Measurements from ENCODE around the gene LSM7.

LSM7 gene

DNA sequence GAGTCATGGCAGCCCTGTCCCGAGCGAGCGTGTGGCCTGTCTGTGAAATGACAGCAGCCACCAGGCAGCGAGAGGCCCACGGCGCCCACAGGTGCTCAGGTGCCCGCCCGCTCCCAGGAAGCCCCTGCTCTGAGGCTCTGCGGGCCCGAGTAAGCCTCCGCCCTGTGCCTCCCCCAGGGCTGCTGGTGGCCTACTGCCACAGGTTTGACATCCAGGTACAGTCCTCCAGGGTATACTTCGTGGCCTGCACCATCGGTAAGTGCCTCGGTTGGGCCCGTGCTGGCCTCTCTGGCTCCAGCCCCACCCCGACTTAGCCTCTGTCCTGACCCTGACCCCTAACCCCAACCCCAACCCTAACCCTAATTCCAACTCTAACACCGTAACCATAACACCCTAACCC lies 16.7 kb upstream of the LSM7 start:
- no peak for DNase-seq (ENCODE audit: low read depth)
- H3K4me3 ChIP-seq (ENCODE audit: low read depth, low read length): no peak overlapping the region
- TF ChIP-seq, protein P1, sequence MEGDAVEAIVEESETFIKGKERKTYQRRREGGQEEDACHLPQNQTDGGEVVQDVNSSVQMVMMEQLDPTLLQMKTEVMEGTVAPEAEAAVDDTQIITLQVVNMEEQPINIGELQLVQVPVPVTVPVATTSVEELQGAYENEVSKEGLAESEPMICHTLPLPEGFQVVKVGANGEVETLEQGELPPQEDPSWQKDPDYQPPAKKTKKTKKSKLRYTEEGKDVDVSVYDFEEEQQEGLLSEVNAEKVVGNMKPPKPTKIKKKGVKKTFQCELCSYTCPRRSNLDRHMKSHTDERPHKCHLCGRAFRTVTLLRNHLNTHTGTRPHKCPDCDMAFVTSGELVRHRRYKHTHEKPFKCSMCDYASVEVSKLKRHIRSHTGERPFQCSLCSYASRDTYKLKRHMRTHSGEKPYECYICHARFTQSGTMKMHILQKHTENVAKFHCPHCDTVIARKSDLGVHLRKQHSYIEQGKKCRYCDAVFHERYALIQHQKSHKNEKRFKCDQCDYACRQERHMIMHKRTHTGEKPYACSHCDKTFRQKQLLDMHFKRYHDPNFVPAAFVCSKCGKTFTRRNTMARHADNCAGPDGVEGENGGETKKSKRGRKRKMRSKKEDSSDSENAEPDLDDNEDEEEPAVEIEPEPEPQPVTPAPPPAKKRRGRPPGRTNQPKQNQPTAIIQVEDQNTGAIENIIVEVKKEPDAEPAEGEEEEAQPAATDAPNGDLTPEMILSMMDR (IDR thresholded peaks at IDR 0.05; ENCODE audit: control insufficient read depth, extremely low read depth, insufficient read depth): no peak

DNA sequence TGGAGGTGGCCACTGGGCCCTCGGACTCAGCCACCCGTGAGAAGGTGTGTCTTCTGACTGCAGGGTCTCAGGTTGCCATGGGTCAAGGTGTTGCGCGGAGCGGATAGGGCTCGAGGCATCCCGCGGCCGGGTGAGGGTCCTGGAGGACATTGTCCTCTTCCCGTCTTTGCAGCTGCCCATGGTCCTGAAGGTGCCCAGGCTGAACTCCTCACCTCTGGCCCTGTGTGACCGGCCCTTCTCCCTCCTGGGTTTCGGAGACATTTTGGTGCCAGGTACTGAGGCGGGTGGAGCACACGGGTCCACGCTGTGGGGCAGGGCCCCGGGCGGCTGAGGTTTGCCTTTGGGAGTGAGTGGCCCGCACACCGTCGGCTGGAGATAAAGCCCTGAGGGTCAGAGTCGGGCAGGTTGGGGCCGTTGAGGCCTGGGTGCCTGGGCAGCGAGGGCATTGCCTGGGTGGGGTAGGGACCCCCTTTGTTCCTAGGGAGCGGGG lies 16.0 kb upstream of the LSM7 start:
- H3K4me3 ChIP-seq (ENCODE audit: low read depth, low read length): no peak overlapping the region
- no peak for DNase-seq (ENCODE audit: low read depth)
- TF ChIP-seq, protein P1 (IDR thresholded peaks at IDR 0.05; ENCODE audit: control insufficient read depth, extremely low read depth, insufficient read depth): no peak

DNA sequence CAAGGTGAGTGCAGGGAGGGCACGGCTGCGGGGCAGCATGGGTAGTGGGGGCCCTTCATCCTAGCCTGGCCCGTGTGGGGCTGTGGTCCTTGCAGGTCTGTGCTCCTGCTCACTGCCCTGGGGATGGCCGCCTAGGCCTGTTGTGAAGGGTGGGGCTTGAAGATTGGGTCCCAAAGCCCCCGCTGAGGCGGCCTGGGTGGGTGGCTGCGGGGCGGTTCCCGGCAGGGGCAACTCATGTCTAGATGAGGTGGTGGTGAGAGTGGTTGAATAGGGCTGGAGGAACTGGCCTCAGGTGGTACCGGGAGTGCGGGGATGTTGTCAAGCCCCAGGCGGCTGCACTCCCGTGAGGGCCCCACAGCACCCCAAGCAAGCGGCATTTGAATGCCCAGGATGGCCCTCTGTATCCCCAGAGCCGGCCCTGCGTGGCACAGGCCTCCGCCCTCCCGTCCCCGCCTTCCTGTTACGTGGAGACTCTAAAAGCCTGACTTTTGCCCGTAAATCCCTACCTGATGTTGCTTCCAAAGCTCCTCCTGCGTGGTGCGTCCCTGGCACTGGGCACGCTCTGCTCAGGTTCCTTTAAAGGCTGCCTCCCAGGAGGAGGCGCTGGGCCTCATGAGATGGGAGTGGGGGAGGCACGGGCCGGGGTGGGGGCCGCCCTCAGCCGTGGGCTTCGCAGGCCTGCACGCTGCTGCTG lies 15.1 kb upstream of the LSM7 start:
- H3K4me3 ChIP-seq (ENCODE audit: low read depth, low read length): no peak overlapping the region

DNA sequence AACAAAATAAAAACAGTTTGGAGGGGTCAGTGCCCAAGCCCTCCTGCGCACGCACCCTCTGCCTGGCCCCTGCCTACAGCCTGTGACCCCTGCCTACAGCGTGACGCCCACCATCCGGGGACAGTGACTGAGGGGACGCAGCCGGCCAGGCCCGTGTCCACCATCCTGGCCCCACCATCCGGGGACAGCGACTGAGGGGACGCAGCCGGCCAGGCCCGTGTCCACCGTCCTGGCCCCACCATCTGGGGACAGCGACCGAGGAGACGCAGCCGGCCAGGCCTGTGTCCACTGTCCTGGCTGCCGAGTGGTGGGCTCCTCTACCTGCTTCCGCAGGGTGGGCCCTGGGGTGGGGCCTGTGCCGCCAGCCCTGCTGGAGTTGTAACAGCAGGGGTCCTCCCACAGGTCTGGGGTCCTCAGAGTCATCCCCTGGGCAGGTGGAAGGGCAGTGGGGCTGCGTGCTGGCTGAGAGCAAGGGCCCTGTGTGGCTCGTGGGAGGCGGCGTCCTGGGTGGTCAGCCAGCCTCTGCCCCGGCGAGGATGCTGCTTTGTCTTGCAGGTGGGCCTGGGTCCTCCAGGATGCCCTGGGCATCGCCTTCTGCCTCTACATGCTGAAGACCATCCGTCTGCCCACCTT lies 14.4 kb upstream of the LSM7 start:
- TF ChIP-seq, protein P1 (IDR thresholded peaks at IDR 0.05; ENCODE audit: control insufficient read depth, extremely low read depth, insufficient read depth): no peak
- no peak for DNase-seq (ENCODE audit: low read depth)

More for the DNA sequence above, 15.1 kb upstream of the LSM7 start:
- no peak for DNase-seq (ENCODE audit: low read depth)
- TF ChIP-seq, protein P1 (IDR thresholded peaks at IDR 0.05; ENCODE audit: control insufficient read depth, extremely low read depth, insufficient read depth): no peak

DNA sequence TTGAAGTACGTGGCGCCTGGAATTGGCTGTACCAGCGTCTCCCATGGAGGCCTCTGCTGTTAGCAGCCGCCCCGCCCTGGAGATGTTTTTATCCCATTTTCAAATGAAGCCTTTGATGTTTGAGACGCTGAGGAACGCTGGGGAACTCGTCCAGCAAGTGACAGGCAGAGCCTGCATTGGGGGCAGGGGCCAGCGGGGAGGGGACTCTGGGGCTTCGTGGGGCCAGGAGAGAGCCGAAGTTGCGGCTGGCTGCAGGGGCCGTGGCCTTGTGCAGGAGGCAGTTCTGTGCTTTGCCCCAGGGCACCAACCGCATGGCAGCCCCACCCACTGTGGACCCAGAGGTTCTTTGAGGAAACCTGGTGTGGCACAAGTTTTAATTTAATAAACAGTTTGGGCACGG lies 13.6 kb upstream of the LSM7 start:
- TF ChIP-seq, protein P1 (IDR thresholded peaks at IDR 0.05; ENCODE audit: control insufficient read depth, extremely low read depth, insufficient read depth): no peak
- H3K4me3 ChIP-seq (ENCODE audit: low read depth, low read length): no peak overlapping the region
- DNase-seq (ENCODE audit: low read depth): no peak

More for the DNA sequence above, 14.4 kb upstream of the LSM7 start:
- H3K4me3 ChIP-seq (ENCODE audit: low read depth, low read length): no peak overlapping the region

DNA sequence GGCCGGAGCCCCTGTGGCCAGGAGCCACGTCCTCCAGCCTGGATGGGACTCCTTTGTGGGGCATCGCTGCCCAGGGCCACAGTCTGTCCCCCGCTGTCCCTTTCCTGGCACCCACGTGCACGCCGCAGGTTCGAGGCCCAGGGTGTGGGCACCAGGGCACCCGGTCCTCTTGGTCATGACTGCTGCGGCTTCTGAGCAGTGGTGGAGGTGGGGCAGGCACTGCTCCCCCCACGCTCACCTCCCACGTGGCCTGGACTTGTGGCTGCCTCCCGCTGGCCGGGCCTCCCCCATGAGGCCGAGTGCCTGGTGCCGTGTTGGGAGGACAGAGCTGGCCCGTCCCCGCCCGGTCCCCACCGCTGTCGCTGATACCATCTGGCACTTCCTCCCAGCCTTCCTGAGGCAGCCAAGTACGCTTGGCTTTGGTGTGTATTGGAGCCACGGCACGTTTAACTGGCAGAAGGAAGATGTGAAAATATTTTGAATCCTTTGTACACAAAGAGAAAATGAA lies 12.9 kb upstream of the LSM7 start:
- DNase-seq (ENCODE audit: low read depth): no peak
- no peak overlapping the region for H3K4me3 ChIP-seq (ENCODE audit: low read depth, low read length)
- TF ChIP-seq, protein P1 (IDR thresholded peaks at IDR 0.05; ENCODE audit: control insufficient read depth, extremely low read depth, insufficient read depth): no peak
